ENCODE results near the gene MED16. TPM values are rescaled to one million over a fixed set of nuclear protein-coding genes. Genes with fewer than 3 reads are reported as not detected.
"Not testable (repeated sequence)": the region's sequence is repeated elsewhere in the genome, so short reads cannot be mapped to it uniquely, and the experiment has no call there.

The MED16 gene
- total RNA-seq, 1 donor from 2014 or later: 18.3 TPM

DNA sequence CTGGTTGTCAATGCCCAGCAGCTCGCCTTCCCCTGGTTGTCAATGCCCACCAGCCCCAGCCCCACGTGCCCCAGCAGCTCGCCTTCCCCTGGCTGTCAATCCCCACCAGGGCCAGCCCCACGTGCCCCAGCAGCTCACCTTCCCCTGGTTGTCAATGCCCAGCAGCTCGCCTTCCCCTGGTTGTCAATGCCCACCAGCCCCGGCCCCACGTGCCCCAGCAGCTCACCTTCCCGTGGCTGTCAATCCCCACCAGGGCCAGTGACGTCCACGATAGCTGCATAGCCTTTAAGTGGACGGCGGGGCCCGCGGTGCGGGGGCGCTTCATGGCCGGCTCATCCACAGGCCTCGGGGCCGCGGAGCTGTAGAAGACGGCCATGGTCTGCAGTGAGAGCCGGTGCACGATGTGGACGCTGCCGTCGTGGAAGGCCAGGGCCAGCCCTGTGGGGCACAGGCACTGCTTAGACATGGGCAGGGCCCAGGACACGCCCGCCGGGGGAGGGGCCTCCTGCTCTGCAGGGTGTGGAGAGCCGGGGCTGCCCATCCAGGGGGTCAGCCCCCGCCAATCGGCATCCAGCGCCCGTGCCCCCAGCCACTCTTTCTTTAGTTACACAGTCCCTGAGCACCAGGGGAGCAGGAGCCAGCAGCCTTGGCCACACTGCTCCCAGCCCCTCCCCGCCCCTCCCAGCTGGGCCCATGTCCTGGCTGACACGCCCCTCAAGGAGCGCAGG lies 13.1 kb downstream of the MED16 start:
- Histone ChIP-seq H3K4me1 (ENCODE audit: control insufficient read depth in 3 of 3, insufficient read depth in 3 of 3, low read length in 3 of 3) (no peaks in the 10 kb centered on the region), H3K9ac (ENCODE audit: low read depth in 1 of 3, low read length in 3 of 3) (no peak overlapping the region), H3K4me3 (ENCODE audit: low read length in 3 of 3) (no peak overlapping the region), H3K36me3 (ENCODE audit: control insufficient read depth in 3 of 3, insufficient read depth in 3 of 3, low read length in 3 of 3) (peaks cover 40 to 49% (median 42%) of the 10 kb centered on the region in 3 donors), H3K27me3 (ENCODE audit: control insufficient read depth in 3 of 3, insufficient read depth in 3 of 3, low read length in 3 of 3) (no peaks in the 10 kb centered on the region), H3K27ac (ENCODE audit: low read depth, low read length) (no peak overlapping the region), H3K9me3 (ENCODE audit: control insufficient read depth in 3 of 3, low read length in 3 of 3) (no peaks in the 10 kb centered on the region)

GRCh38 chr19:878751-879561 lies 14.0 kb downstream of the MED16 start:
- not testable (repeated sequence) for H3K9ac ChIP-seq (ENCODE audit: low read depth in 1 of 3, low read length in 3 of 3); H3K4me1 ChIP-seq (ENCODE audit: control insufficient read depth in 3 of 3, insufficient read depth in 3 of 3, low read length in 3 of 3); H3K27ac ChIP-seq (ENCODE audit: low read depth, low read length); H3K9me3 ChIP-seq (ENCODE audit: control insufficient read depth in 3 of 3, low read length in 3 of 3); H3K27me3 ChIP-seq (ENCODE audit: control insufficient read depth in 3 of 3, insufficient read depth in 3 of 3, low read length in 3 of 3); H3K4me3 ChIP-seq (ENCODE audit: low read length in 3 of 3)
- peaks cover 36 to 48% (median 48%) of the 10 kb centered on the region in 3 donors for H3K36me3 ChIP-seq (ENCODE audit: control insufficient read depth in 3 of 3, insufficient read depth in 3 of 3, low read length in 3 of 3)

- H3K27ac ChIP-seq (ENCODE audit: low read depth, low read length); H3K4me1 ChIP-seq (ENCODE audit: control insufficient read depth in 3 of 3, insufficient read depth in 3 of 3, low read length in 3 of 3); H3K9me3 ChIP-seq (ENCODE audit: control insufficient read depth in 3 of 3, low read length in 3 of 3); H3K4me3 ChIP-seq (ENCODE audit: low read length in 3 of 3); H3K27me3 ChIP-seq (ENCODE audit: control insufficient read depth in 3 of 3, insufficient read depth in 3 of 3, low read length in 3 of 3); H3K9ac ChIP-seq (ENCODE audit: low read depth in 1 of 3, low read length in 3 of 3): not testable (repeated sequence)
- H3K36me3 ChIP-seq (ENCODE audit: control insufficient read depth in 3 of 3, insufficient read depth in 3 of 3, low read length in 3 of 3): peaks cover 35 to 43% (median 39%) of the 10 kb centered on the region in 3 donors
Observed at GRCh38 chr19:877992-878660, 14.9 kb downstream of the MED16 start.

GRCh38 chr19:876780-877314 lies 16.1 kb downstream of the MED16 start:
- H3K36me3 ChIP-seq (ENCODE audit: control insufficient read depth in 3 of 3, insufficient read depth in 3 of 3, low read length in 3 of 3): peaks cover 27 to 31% (median 28%) of the 10 kb centered on the region in 3 donors
- peaks cover 0 to 4% (median 0%) of the 10 kb centered on the region in 3 donors for H3K4me1 ChIP-seq (ENCODE audit: control insufficient read depth in 3 of 3, insufficient read depth in 3 of 3, low read length in 3 of 3)
- no peak overlapping the region for H3K9ac ChIP-seq (ENCODE audit: low read depth in 1 of 3, low read length in 3 of 3)

GRCh38 chr19:876089-876488 lies 16.9 kb downstream of the MED16 start:
- H3K36me3 ChIP-seq (ENCODE audit: control insufficient read depth in 3 of 3, insufficient read depth in 3 of 3, low read length in 3 of 3): peaks cover 22 to 24% (median 24%) of the 10 kb centered on the region in 3 donors
- H3K4me3 ChIP-seq (ENCODE audit: low read length in 3 of 3): no peak overlapping the region
- no peak overlapping the region for H3K27ac ChIP-seq (ENCODE audit: low read depth, low read length)
- no peaks in the 10 kb centered on the region for H3K9me3 ChIP-seq (ENCODE audit: control insufficient read depth in 3 of 3, low read length in 3 of 3)
- H3K4me1 ChIP-seq (ENCODE audit: control insufficient read depth in 3 of 3, insufficient read depth in 3 of 3, low read length in 3 of 3): peaks cover 0 to 4% (median 0%) of the 10 kb centered on the region in 3 donors
- H3K27me3 ChIP-seq (ENCODE audit: control insufficient read depth in 3 of 3, insufficient read depth in 3 of 3, low read length in 3 of 3): no peaks in the 10 kb centered on the region
- no peak overlapping the region for H3K9ac ChIP-seq (ENCODE audit: low read depth in 1 of 3, low read length in 3 of 3)

More at GRCh38 chr19:876780-877314, 16.1 kb downstream of the MED16 start:
- no peaks in the 10 kb centered on the region for H3K27me3 ChIP-seq (ENCODE audit: control insufficient read depth in 3 of 3, insufficient read depth in 3 of 3, low read length in 3 of 3)
- no peak overlapping the region for H3K27ac ChIP-seq (ENCODE audit: low read depth, low read length)
- H3K4me3 ChIP-seq (ENCODE audit: low read length in 3 of 3): no peak overlapping the region
- H3K9me3 ChIP-seq (ENCODE audit: control insufficient read depth in 3 of 3, low read length in 3 of 3): no peaks in the 10 kb centered on the region

DNA sequence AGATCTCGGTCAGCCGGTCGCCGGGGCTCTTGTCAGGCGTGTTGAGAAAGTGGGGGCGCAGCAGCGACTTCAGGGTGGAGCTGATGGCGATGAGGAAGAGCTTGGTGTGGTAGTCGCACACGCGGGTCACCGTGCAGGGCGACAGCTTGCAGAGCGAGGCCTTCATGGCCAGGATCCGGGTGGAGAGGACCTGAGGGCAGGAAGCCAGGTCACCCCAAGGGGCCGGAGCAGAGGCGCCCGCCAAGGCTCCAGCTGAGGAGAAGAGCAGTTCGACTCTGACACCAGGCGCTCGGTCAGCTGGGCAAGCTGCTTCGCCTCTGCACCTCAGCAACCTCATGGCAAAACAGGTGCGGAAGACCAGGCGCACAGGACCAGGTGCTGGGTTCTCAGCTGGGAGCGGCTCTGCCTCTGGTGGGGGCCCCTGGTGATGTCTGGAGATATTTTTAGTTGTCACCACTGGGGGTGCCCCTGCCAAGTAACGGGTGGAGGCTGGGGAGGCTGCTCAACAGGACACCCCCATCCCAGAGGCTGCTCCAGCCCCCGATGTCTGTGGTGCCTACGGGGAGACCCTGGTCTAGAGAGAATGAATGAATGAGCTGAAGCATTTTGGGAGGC lies 17.6 kb downstream of the MED16 start:
- Histone ChIP-seq H3K4me3 (ENCODE audit: low read length in 3 of 3) (no peak overlapping the region), H3K9me3 (ENCODE audit: control insufficient read depth in 3 of 3, low read length in 3 of 3) (no peaks in the 10 kb centered on the region), H3K9ac (ENCODE audit: low read depth in 1 of 3, low read length in 3 of 3) (no peak overlapping the region), H3K4me1 (ENCODE audit: control insufficient read depth in 3 of 3, insufficient read depth in 3 of 3, low read length in 3 of 3) (peaks cover 0 to 4% (median 0%) of the 10 kb centered on the region in 3 donors), H3K27ac (ENCODE audit: low read depth, low read length) (no peak overlapping the region), H3K36me3 (ENCODE audit: control insufficient read depth in 3 of 3, insufficient read depth in 3 of 3, low read length in 3 of 3) (peaks cover 21 to 24% (median 22%) of the 10 kb centered on the region in 3 donors), H3K27me3 (ENCODE audit: control insufficient read depth in 3 of 3, insufficient read depth in 3 of 3, low read length in 3 of 3) (no peaks in the 10 kb centered on the region)

DNA sequence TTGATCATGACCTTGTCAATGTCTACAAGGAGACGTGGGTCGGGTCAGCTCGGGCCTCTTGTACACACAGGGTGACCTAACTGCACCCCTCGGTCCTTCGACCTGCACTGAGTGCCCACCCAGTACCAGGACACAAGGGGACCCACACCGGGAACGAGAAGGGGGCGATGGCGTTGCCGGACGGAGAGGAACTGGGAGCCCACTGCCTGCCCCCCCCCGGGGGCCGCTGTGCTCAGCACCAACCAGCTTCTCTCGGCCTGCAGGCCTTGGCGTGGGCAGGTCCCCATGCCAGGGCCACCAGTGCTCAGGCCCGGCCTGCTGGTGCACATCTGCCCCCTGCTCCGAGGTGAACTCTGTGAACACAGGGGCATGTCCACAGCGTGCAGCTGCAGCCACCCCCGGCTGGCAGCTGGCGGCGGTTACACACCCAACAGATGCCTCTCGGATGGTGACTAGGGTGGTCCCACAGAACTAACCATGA lies 19.4 kb downstream of the MED16 start:
- H3K27me3 ChIP-seq (ENCODE audit: control insufficient read depth in 3 of 3, insufficient read depth in 3 of 3, low read length in 3 of 3): no peaks in the 10 kb centered on the region
- no peak overlapping the region for H3K4me3 ChIP-seq (ENCODE audit: low read length in 3 of 3)
- H3K9ac ChIP-seq (ENCODE audit: low read depth in 1 of 3, low read length in 3 of 3): no peak overlapping the region
- no peaks in the 10 kb centered on the region for H3K9me3 ChIP-seq (ENCODE audit: control insufficient read depth in 3 of 3, low read length in 3 of 3)
- no peak overlapping the region for H3K27ac ChIP-seq (ENCODE audit: low read depth, low read length)
- peaks cover 22 to 32% (median 22%) of the 10 kb centered on the region in 3 donors for H3K36me3 ChIP-seq (ENCODE audit: control insufficient read depth in 3 of 3, insufficient read depth in 3 of 3, low read length in 3 of 3)
- H3K4me1 ChIP-seq (ENCODE audit: control insufficient read depth in 3 of 3, insufficient read depth in 3 of 3, low read length in 3 of 3): peaks cover 3 to 9% (median 4%) of the 10 kb centered on the region in 3 donors

DNA sequence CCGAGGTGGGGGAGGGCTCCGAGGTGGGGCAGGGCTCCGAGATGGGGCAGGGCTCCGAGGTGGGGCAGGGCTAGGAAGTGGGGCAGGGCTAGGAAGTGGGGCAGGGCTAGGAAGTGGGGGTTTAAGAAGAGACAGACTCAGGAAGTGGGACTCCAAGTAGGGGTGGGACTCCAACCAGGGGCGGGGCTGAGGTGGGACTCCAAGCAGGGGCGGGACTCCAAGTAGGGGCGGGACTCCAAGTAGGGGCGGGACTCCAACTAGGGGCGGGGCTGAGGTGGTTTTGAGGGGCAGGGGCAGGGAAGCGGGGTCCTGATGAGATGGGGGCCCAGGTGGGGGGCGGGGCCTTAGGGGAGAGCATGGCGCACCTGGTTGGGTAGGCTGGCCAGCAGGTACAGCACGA lies 19.9 kb downstream of the MED16 start:
- peaks cover 26 to 37% (median 28%) of the 10 kb centered on the region in 3 donors for H3K36me3 ChIP-seq (ENCODE audit: control insufficient read depth in 3 of 3, insufficient read depth in 3 of 3, low read length in 3 of 3)

GRCh38 chr19:872266-872951 lies 20.6 kb downstream of the MED16 start:
- Histone ChIP-seq H3K9me3 (ENCODE audit: control insufficient read depth in 3 of 3, low read length in 3 of 3) (no peaks in the 10 kb centered on the region), H3K36me3 (ENCODE audit: control insufficient read depth in 3 of 3, insufficient read depth in 3 of 3, low read length in 3 of 3) (peaks cover 33 to 43% (median 34%) of the 10 kb centered on the region in 3 donors), H3K4me1 (ENCODE audit: control insufficient read depth in 3 of 3, insufficient read depth in 3 of 3, low read length in 3 of 3) (peaks cover 3 to 9% (median 4%) of the 10 kb centered on the region in 3 donors), H3K4me3 (ENCODE audit: low read length in 3 of 3) (no peak overlapping the region), H3K27me3 (ENCODE audit: control insufficient read depth in 3 of 3, insufficient read depth in 3 of 3, low read length in 3 of 3) (no peaks in the 10 kb centered on the region), H3K27ac (ENCODE audit: low read depth, low read length) (no peak overlapping the region), H3K9ac (ENCODE audit: low read depth in 1 of 3, low read length in 3 of 3) (peak overlapping the region in 1 of 3 donors; percentile 16)

More for the DNA sequence above, 19.9 kb downstream of the MED16 start:
- peaks cover 3 to 9% (median 4%) of the 10 kb centered on the region in 3 donors for H3K4me1 ChIP-seq (ENCODE audit: control insufficient read depth in 3 of 3, insufficient read depth in 3 of 3, low read length in 3 of 3)
- no peaks in the 10 kb centered on the region for H3K27me3 ChIP-seq (ENCODE audit: control insufficient read depth in 3 of 3, insufficient read depth in 3 of 3, low read length in 3 of 3)
- H3K9ac ChIP-seq (ENCODE audit: low read depth in 1 of 3, low read length in 3 of 3): no peak overlapping the region
- no peak overlapping the region for H3K27ac ChIP-seq (ENCODE audit: low read depth, low read length)
- H3K9me3 ChIP-seq (ENCODE audit: control insufficient read depth in 3 of 3, low read length in 3 of 3): no peaks in the 10 kb centered on the region
- no peak overlapping the region for H3K4me3 ChIP-seq (ENCODE audit: low read length in 3 of 3)

Measured in skeletal muscle tissue (tissue), 4 donors.